Cardiac muscle cell (in vitro differentiated cells and primary cell): Measurements from ENCODE around the gene PID1. TPM values are rescaled to one million over a fixed set of nuclear protein-coding genes. Genes with fewer than 3 reads are reported as not detected.

ENCODE experiments used
- DNase-seq, 2 donors: peaks; one replicate each; pipeline versions ENCODE4 v3.0.0 to v3.0.0-alpha.2; 2010 to 2017; ENCODE audit warnings: low read depth in 1 of 2, low spot score in 1 of 2
- H3K27ac ChIP-seq: fragments of 200-600 bp; sonication (generic); 2 replicates; pipeline ENCODE4 v1.5.1; 2016
- H3K27me3 ChIP-seq: fragments of 200-600 bp; sonication (generic); 2 replicates; pipeline ENCODE4 v1.6.0; 2016; ENCODE audit warnings: control low read depth
- H3K36me3 ChIP-seq: fragments of 200-600 bp; sonication (generic); 2 replicates; pipeline ENCODE4 v1.5.1; 2016; ENCODE audit warnings: control low read depth
- H3K4me1 ChIP-seq: fragments of 200-600 bp; sonication (generic); 2 replicates; pipeline ENCODE4 v1.8.1; 2017; ENCODE audit warnings: low read depth, mild to moderate bottlenecking, mixed run types
- H3K4me3 ChIP-seq: fragments of 200-600 bp; sonication (generic); 2 replicates; pipeline ENCODE4 v1.5.1; 2016; ENCODE audit warnings: mild to moderate bottlenecking
- H3K9me3 ChIP-seq: fragments of 200-600 bp; sonication (generic); 2 replicates; pipeline ENCODE4 v1.5.1; 2017; ENCODE audit warnings: low read depth, mild to moderate bottlenecking, control low read depth
- polyA plus RNA-seq: library from polyadenylated mRNA; unstranded; fragments of >200 nt; fragmentation: Nextera tagmentation; extraction: Ambion mirVana; gene quantifications from 2 replicates; pipeline ENCODE4 v1.2.1, GENCODE V29; 2016
- total RNA-seq: library from RNA; depleted of rRNA; stranded (reverse); fragments of >200 nt; gene quantifications from 2 replicates; pipeline ENCODE4 v1.2.3, GENCODE V29; 2016
- TF ChIP-seq, protein P1 (sequence below): IDR thresholded peaks from 2 replicates; pipeline ENCODE4 v1.5.1; 2012; ENCODE audit warnings: low read depth, mild to moderate bottlenecking, low read length

PID1 gene
- total and polyA plus RNA-seq, 2 experiments from 2014 or later = 0.42 to 0.43 TPM

- DNase-seq = no peak
- Histone ChIP-seq H3K9me3 (no peaks in the 10 kb centered on the region), H3K27ac (no peak overlapping the region), H3K36me3 (no peaks in the 10 kb centered on the region), H3K27me3 (no peaks in the 10 kb centered on the region), H3K4me3 (no peak overlapping the region), H3K4me1 (no peaks in the 10 kb centered on the region)
- TF ChIP-seq, protein P1, sequence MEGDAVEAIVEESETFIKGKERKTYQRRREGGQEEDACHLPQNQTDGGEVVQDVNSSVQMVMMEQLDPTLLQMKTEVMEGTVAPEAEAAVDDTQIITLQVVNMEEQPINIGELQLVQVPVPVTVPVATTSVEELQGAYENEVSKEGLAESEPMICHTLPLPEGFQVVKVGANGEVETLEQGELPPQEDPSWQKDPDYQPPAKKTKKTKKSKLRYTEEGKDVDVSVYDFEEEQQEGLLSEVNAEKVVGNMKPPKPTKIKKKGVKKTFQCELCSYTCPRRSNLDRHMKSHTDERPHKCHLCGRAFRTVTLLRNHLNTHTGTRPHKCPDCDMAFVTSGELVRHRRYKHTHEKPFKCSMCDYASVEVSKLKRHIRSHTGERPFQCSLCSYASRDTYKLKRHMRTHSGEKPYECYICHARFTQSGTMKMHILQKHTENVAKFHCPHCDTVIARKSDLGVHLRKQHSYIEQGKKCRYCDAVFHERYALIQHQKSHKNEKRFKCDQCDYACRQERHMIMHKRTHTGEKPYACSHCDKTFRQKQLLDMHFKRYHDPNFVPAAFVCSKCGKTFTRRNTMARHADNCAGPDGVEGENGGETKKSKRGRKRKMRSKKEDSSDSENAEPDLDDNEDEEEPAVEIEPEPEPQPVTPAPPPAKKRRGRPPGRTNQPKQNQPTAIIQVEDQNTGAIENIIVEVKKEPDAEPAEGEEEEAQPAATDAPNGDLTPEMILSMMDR = no peak
Measured at GRCh38 chr2:229261076-229261475, 10.0 kb downstream of the PID1 start.

DNA sequence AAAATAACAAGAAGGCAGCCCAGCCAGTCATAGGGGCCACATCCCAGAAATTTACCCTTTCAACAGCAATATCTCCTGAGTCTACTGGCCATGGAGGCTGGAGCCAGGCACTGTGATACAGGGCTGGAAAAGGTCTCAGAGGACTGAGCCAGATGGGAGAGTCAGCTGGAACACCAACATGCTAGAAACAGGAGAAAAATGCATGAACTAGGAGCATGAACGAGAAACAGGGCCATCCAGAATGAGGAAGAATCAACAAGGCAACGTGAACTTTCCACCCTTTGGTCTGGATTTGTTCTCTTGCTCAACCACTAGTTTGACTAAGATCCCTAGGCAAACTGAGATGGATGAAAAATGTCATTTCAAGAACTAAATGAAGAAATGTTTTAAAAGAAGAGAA, 13.1 kb downstream of the PID1 start:
- Histone ChIP-seq H3K27ac (no peak overlapping the region), H3K9me3 (no peaks in the 10 kb centered on the region), H3K27me3 (no peaks in the 10 kb centered on the region), H3K4me1 (no peaks in the 10 kb centered on the region), H3K36me3 (no peaks in the 10 kb centered on the region), H3K4me3 (no peak overlapping the region)
- TF ChIP-seq, protein P1 = no peak
- DNase-seq = no peak

DNA sequence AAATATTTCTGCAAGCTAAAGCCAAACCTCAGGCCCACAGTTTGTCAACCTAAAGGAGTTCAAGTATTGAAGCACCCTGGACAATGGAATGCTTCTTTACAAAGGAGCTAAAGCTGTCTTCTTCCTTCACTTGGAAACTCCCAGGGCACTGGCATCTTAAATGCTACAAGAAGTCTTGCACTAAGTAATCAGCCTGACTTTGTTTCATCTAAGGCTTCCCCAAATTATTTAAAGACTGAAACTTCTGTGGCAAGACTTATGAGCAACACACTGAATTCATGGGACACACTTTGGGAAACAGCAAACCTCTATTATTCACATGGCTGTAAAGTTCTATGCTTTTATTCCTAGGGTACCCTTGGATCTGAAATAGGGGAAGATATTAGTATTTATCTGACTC, 14.7 kb downstream of the PID1 start:
- no peak for DNase-seq
- Histone ChIP-seq H3K4me3 (no peak overlapping the region), H3K27me3 (no peaks in the 10 kb centered on the region), H3K9me3 (no peaks in the 10 kb centered on the region), H3K4me1 (no peaks in the 10 kb centered on the region), H3K36me3 (no peaks in the 10 kb centered on the region), H3K27ac (no peak overlapping the region)
- TF ChIP-seq, protein P1 = no peak

DNA sequence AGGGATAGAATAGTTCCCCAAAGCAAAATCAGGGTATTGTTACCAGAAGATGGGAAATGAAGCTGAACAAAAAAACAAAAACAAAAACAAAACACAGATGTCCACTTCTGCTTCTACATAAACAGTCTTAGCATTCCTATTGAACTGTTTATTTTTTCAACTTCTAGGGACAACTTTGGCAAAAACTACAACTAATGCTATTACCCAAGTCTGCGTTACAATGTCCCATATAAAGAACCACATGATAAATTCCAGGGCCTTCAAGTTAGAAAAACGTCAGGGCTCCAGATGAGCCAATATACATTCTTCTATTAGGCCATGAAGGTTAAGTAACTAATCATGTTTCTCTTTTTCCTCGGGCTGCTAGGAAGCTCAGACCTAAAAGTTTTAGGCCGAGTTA, 16.9 kb downstream of the PID1 start:
- H3K36me3 ChIP-seq = no peaks in the 10 kb centered on the region
- H3K9me3 ChIP-seq = no peaks in the 10 kb centered on the region
- TF ChIP-seq, protein P1 = no peak
- H3K27ac ChIP-seq = no peak overlapping the region
- no peaks in the 10 kb centered on the region for H3K4me1 ChIP-seq
- no peak for DNase-seq
- no peaks in the 10 kb centered on the region for H3K27me3 ChIP-seq
- H3K4me3 ChIP-seq = no peak overlapping the region

GRCh38 chr2:229252996-229253395, 18.1 kb downstream of the PID1 start:
- Histone ChIP-seq H3K27me3 (no peaks in the 10 kb centered on the region), H3K4me3 (no peak overlapping the region), H3K27ac (no peak overlapping the region), H3K4me1 (no peaks in the 10 kb centered on the region), H3K36me3 (no peaks in the 10 kb centered on the region), H3K9me3 (no peaks in the 10 kb centered on the region)
- TF ChIP-seq, protein P1 = no peak
- no peak for DNase-seq

- no peaks in the 10 kb centered on the region for H3K36me3 ChIP-seq
- no peaks in the 10 kb centered on the region for H3K4me1 ChIP-seq
- no peak for DNase-seq
- H3K9me3 ChIP-seq = no peaks in the 10 kb centered on the region
- H3K27me3 ChIP-seq = no peaks in the 10 kb centered on the region
- TF ChIP-seq, protein P1 = no peak
- H3K4me3 ChIP-seq = no peak overlapping the region
- H3K27ac ChIP-seq = no peak overlapping the region
Measured at GRCh38 chr2:229252280-229252679, 18.8 kb downstream of the PID1 start.
